SK-N-SH treated with all-trans-retinoic acid at 6 μM for 48 hours (cell line): ENCODE results near the gene F9.

ENCODE experiments used
- ATAC-seq: fragments of 200-7000 bp; cut with Tn5 transposase; 3 replicates; pipeline ENCODE4 v1.9.1; 2020; ENCODE audit warnings: mild to moderate bottlenecking, moderate library complexity
- ARNTL ChIP-seq: fragments of 450-650 bp; formaldehyde crosslinking; IDR thresholded peaks from 2 replicates; pipeline ENCODE4 v1.5.0; 2020; ENCODE audit warnings: low read depth, mild to moderate bottlenecking, moderate library complexity, borderline replicate concordance
- BACH2 ChIP-seq: fragments of 250-450 bp; sonication (Bioruptor Pico); IDR thresholded peaks from 2 replicates; pipeline ENCODE4 v1.9.0; 2021; ENCODE audit warnings: mild to moderate bottlenecking, borderline replicate concordance
- CSDC2 ChIP-seq: fragments of 250-450 bp; sonication (Bioruptor Pico); IDR thresholded peaks from 2 replicates; pipeline ENCODE4 v1.5.0; 2020; ENCODE audit warnings: mild to moderate bottlenecking, moderate library complexity
- ESRRG ChIP-seq: fragments of 250-450 bp; sonication (Bioruptor Pico); IDR thresholded peaks from 2 replicates; pipeline ENCODE4 v1.6.1; 2021; ENCODE audit warnings: mild to moderate bottlenecking
- GLIS3 ChIP-seq: fragments of 250-450 bp; sonication (Bioruptor Pico); IDR thresholded peaks from 2 replicates; pipeline ENCODE4 v1.5.0; 2020; ENCODE audit warnings: mild to moderate bottlenecking, moderate library complexity
- ISL1 ChIP-seq: fragments of 250-450 bp; sonication (Bioruptor Pico); IDR thresholded peaks from 2 replicates; pipeline ENCODE4 v2.1.2; 2022; ENCODE audit warnings: mild to moderate bottlenecking, moderate library complexity
- OSR1 ChIP-seq: fragments of 250-450 bp; sonication (Bioruptor Pico); IDR thresholded peaks from 2 replicates; pipeline ENCODE4 v1.8.0; 2022; ENCODE audit warnings: moderate library complexity, mild to moderate bottlenecking, inconsistent platforms
- PPARA ChIP-seq: fragments of 250-450 bp; sonication (Bioruptor Pico); IDR thresholded peaks from 2 replicates; pipeline ENCODE4 v1.5.0; 2020; ENCODE audit warnings: mild to moderate bottlenecking, borderline replicate concordance
- RARB ChIP-seq: fragments of 250-450 bp; sonication (Bioruptor Pico); IDR thresholded peaks from 2 replicates; pipeline ENCODE4 v1.8.0; 2021; ENCODE audit warnings: mild to moderate bottlenecking, moderate library complexity
- SNAI2 ChIP-seq: fragments of 250-450 bp; sonication (Bioruptor Pico); IDR thresholded peaks from 2 replicates; pipeline ENCODE4 v1.5.0; 2020; ENCODE audit warnings: mild to moderate bottlenecking, moderate library complexity
- TCF4 ChIP-seq: fragments of 250-450 bp; sonication (Bioruptor Pico); IDR thresholded peaks from 2 replicates; pipeline ENCODE4 v1.8.0; 2021; ENCODE audit warnings: mild to moderate bottlenecking, moderate library complexity, borderline replicate concordance
- TOX ChIP-seq: fragments of 250-450 bp; sonication (Bioruptor Pico); IDR thresholded peaks from 2 replicates; pipeline ENCODE4 v1.8.0; 2021; ENCODE audit warnings: mild to moderate bottlenecking, moderate library complexity, borderline replicate concordance
- ZFP3 ChIP-seq: fragments of 250-450 bp; sonication (Bioruptor Pico); IDR thresholded peaks from 2 replicates; pipeline ENCODE4 v1.5.0; 2020; ENCODE audit warnings: mild to moderate bottlenecking, moderate library complexity
- ZNF565 ChIP-seq: fragments of 450-650 bp; formaldehyde crosslinking; conservative IDR thresholded peaks from 2 replicates; pipeline ENCODE4 v1.5.0; 2020; ENCODE audit warnings: low read depth, mild to moderate bottlenecking, moderate library complexity
- ZNF70 ChIP-seq: fragments of 450-650 bp; formaldehyde crosslinking; IDR thresholded peaks from 2 replicates; pipeline ENCODE4 v1.5.0; 2020; ENCODE audit warnings: mild to moderate bottlenecking, moderate library complexity
- ZNF8 ChIP-seq: fragments of 450-650 bp; formaldehyde crosslinking; IDR thresholded peaks from 2 replicates; pipeline ENCODE4 v1.5.0; 2020; ENCODE audit warnings: mild to moderate bottlenecking, moderate library complexity
- TF ChIP-seq, protein P1 (sequence below): fragments of 250-450 bp; sonication (Bioruptor Pico); IDR thresholded peaks from 2 replicates; pipeline ENCODE4 v1.5.1; 2021; ENCODE audit warnings: mild to moderate bottlenecking, moderate library complexity
- TF ChIP-seq, protein P2 (sequence below): fragments of 250-450 bp; sonication (Bioruptor Pico); IDR thresholded peaks from 2 replicates; pipeline ENCODE4 v1.8.0; 2020; ENCODE audit warnings: mild to moderate bottlenecking, moderate library complexity, borderline replicate concordance
- TF ChIP-seq, protein P3 (sequence below): fragments of 250-450 bp; sonication (Bioruptor Pico); IDR thresholded peaks from 2 replicates; pipeline ENCODE4 v1.5.1; 2020; ENCODE audit warnings: low read depth, mild to moderate bottlenecking, moderate library complexity
- TF ChIP-seq, protein P4 (sequence below): fragments of 250-450 bp; sonication (Bioruptor Pico); IDR thresholded peaks from 2 replicates; pipeline ENCODE4 v1.5.0; 2020; ENCODE audit warnings: mild to moderate bottlenecking, moderate library complexity

F9 gene

DNA sequence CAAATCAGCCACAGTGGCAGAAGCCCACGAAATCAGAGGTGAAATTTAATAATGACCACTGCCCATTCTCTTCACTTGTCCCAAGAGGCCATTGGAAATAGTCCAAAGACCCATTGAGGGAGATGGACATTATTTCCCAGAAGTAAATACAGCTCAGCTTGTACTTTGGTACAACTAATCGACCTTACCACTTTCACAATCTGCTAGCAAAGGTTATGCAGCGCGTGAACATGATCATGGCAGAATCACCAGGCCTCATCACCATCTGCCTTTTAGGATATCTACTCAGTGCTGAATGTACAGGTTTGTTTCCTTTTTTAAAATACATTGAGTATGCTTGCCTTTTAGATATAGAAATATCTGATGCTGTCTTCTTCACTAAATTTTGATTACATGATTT lies at the start of gene F9:
Gene F9, plus strand, starts transcription at position 190 of the 400 bp plus-strand sequence. Its CDS starts 26 bp downstream, at position 216.
- no peak for ATAC-seq
- TF ChIP-seq, protein P1, sequence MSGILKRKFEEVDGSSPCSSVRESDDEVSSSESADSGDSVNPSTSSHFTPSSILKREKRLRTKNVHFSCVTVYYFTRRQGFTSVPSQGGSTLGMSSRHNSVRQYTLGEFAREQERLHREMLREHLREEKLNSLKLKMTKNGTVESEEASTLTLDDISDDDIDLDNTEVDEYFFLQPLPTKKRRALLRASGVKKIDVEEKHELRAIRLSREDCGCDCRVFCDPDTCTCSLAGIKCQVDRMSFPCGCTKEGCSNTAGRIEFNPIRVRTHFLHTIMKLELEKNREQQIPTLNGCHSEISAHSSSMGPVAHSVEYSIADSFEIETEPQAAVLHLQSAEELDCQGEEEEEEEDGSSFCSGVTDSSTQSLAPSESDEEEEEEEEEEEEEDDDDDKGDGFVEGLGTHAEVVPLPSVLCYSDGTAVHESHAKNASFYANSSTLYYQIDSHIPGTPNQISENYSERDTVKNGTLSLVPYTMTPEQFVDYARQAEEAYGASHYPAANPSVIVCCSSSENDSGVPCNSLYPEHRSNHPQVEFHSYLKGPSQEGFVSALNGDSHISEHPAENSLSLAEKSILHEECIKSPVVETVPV (CRISPR knock-in tag), result no peak
- no peak for TF ChIP-seq ZNF70 (CRISPR knock-in tag)
- TF ChIP-seq ZFP3 (CRISPR knock-in tag), result no peak
- TF ChIP-seq, protein P2, sequence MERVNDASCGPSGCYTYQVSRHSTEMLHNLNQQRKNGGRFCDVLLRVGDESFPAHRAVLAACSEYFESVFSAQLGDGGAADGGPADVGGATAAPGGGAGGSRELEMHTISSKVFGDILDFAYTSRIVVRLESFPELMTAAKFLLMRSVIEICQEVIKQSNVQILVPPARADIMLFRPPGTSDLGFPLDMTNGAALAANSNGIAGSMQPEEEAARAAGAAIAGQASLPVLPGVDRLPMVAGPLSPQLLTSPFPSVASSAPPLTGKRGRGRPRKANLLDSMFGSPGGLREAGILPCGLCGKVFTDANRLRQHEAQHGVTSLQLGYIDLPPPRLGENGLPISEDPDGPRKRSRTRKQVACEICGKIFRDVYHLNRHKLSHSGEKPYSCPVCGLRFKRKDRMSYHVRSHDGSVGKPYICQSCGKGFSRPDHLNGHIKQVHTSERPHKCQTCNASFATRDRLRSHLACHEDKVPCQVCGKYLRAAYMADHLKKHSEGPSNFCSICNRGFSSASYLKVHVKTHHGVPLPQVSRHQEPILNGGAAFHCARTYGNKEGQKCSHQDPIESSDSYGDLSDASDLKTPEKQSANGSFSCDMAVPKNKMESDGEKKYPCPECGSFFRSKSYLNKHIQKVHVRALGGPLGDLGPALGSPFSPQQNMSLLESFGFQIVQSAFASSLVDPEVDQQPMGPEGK (CRISPR knock-in tag), result no peak
- TF ChIP-seq ZNF8, result no peak
- no peak for TF ChIP-seq PPARA (CRISPR knock-in tag)
- TF ChIP-seq BACH2 (CRISPR knock-in tag), result no peak
- TF ChIP-seq SNAI2, result no peak
- no peak for TF ChIP-seq OSR1 (CRISPR knock-in tag)
- no peak for TF ChIP-seq ESRRG (CRISPR knock-in tag)
- TF ChIP-seq TOX (CRISPR knock-in tag), result no peak
- TF ChIP-seq, all 23 proteins: peak for 0

DNA sequence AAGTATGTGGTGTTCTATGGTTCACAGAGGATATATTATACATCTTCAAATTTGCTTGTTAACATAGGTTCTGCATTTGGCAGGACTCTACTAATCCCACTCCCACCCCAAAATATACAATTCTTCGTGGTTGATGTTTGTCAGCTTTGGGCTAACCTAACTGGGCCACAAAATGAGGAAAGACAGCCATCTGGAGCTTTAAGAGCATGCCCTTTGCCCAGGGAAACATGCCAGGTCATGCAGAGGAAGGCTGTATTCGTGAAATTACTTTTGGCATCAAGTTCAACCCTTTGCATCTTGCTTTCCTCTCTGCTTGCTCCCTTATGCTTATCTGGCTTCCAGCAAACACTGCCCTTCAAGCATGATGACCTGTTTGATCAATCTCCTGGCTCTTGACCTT lies 46.8 kb upstream of the F9 start:
- no peak for ATAC-seq
- TF ChIP-seq, protein P1 (CRISPR knock-in tag), result no peak
- TF ChIP-seq ARNTL (CRISPR knock-in tag) (no peak), ISL1 (no peak), PPARA (CRISPR knock-in tag) (no peak), RARB (CRISPR knock-in tag) (no peak), TCF4 (no peak), SNAI2 (no peak), CSDC2 (CRISPR knock-in tag) (no peak), ZNF565 (CRISPR knock-in tag) (no peak), ZFP3 (CRISPR knock-in tag) (no peak), OSR1 (CRISPR knock-in tag) (no peak), ESRRG (CRISPR knock-in tag) (no peak), GLIS3 (no peak)
- TF ChIP-seq, protein P3, sequence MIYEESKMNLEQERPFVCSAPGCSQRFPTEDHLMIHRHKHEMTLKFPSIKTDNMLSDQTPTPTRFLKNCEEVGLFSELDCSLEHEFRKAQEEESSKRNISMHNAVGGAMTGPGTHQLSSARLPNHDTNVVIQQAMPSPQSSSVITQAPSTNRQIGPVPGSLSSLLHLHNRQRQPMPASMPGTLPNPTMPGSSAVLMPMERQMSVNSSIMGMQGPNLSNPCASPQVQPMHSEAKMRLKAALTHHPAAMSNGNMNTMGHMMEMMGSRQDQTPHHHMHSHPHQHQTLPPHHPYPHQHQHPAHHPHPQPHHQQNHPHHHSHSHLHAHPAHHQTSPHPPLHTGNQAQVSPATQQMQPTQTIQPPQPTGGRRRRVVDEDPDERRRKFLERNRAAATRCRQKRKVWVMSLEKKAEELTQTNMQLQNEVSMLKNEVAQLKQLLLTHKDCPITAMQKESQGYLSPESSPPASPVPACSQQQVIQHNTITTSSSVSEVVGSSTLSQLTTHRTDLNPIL, result no peak
- TF ChIP-seq, protein P2 (CRISPR knock-in tag), result no peak
- TF ChIP-seq, protein P4, sequence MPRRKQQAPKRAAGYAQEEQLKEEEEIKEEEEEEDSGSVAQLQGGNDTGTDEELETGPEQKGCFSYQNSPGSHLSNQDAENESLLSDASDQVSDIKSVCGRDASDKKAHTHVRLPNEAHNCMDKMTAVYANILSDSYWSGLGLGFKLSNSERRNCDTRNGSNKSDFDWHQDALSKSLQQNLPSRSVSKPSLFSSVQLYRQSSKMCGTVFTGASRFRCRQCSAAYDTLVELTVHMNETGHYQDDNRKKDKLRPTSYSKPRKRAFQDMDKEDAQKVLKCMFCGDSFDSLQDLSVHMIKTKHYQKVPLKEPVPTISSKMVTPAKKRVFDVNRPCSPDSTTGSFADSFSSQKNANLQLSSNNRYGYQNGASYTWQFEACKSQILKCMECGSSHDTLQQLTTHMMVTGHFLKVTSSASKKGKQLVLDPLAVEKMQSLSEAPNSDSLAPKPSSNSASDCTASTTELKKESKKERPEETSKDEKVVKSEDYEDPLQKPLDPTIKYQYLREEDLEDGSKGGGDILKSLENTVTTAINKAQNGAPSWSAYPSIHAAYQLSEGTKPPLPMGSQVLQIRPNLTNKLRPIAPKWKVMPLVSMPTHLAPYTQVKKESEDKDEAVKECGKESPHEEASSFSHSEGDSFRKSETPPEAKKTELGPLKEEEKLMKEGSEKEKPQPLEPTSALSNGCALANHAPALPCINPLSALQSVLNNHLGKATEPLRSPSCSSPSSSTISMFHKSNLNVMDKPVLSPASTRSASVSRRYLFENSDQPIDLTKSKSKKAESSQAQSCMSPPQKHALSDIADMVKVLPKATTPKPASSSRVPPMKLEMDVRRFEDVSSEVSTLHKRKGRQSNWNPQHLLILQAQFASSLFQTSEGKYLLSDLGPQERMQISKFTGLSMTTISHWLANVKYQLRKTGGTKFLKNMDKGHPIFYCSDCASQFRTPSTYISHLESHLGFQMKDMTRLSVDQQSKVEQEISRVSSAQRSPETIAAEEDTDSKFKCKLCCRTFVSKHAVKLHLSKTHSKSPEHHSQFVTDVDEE (CRISPR knock-in tag), result no peak
- TF ChIP-seq, all 23 proteins: peak for 0
